ENCODE measurements around the gene BTBD10.

The BTBD10 gene

GRCh38 chr11:13384908-13385640 lies 77.9 kb downstream of the BTBD10 start:
- Histone ChIP-seq H3K79me2 (ENCODE audit: insufficient read depth, low read length) (no peaks in the 10 kb centered on the region), H4K20me1 (ENCODE audit: low read depth, low read length) (no peaks in the 10 kb centered on the region), H3K9me2 (replicated peaks; ENCODE audit: insufficient read depth, low read length) (no peaks in the 10 kb centered on the region), H2AFZ (ENCODE audit: low read depth, low read length, severe bottlenecking) (no peak overlapping the region), H3F3A (ENCODE audit: insufficient read depth) (peaks cover 17% of the 10 kb centered on the region; the same call in 1 of the 2 replicates), H3K9ac (ENCODE audit: low read length) (no peak overlapping the region), H3K27ac (ENCODE audit: low read depth, low read length) (no peak overlapping the region), H3K9me3 (ENCODE audit: insufficient read depth, low read length) (no peaks in the 10 kb centered on the region), H3K27me3 (ENCODE audit: low read length) (no peaks in the 10 kb centered on the region), H3K4me2 (ENCODE audit: low read depth, low read length, poor library complexity, severe bottlenecking) (no peak overlapping the region), H3K36me3 (ENCODE audit: low read length) (peaks cover 19% of the 10 kb centered on the region; the same call in 1 of the 2 replicates), H3K4me3 (ENCODE audit: insufficient read depth, low read length, poor library complexity, severe bottlenecking) (no peak overlapping the region)
- no peak for TF ChIP-seq EZH2phosphoT487 (conservative IDR thresholded peaks at IDR 0.05; ENCODE audit: low read length)
- TF ChIP-seq CTCF (IDR thresholded peaks at IDR 0.05; ENCODE audit: insufficient read depth, low read length, poor library complexity, severe bottlenecking): peak; percentile 93

GRCh38 chr11:13382751-13383150 lies 80.3 kb downstream of the BTBD10 start:
- H3K9me2 ChIP-seq (replicated peaks; ENCODE audit: insufficient read depth, low read length): no peaks in the 10 kb centered on the region
- H3K9me3 ChIP-seq (ENCODE audit: insufficient read depth, low read length): no peaks in the 10 kb centered on the region
- no peak overlapping the region for H3K4me3 ChIP-seq (ENCODE audit: insufficient read depth, low read length, poor library complexity, severe bottlenecking)
- no peaks in the 10 kb centered on the region for H4K20me1 ChIP-seq (ENCODE audit: low read depth, low read length)
- H3K27ac ChIP-seq (ENCODE audit: low read depth, low read length): no peak overlapping the region
- no peak overlapping the region for H3K9ac ChIP-seq (ENCODE audit: low read length)
- no peaks in the 10 kb centered on the region for H3K27me3 ChIP-seq (ENCODE audit: low read length)
- peaks cover 17% of the 10 kb centered on the region; the same call in 1 of the 2 replicates for H3F3A ChIP-seq (ENCODE audit: insufficient read depth)
- peaks cover 15% of the 10 kb centered on the region; the same call in 1 of the 2 replicates for H3K36me3 ChIP-seq (ENCODE audit: low read length)
- no peak overlapping the region for H3K4me2 ChIP-seq (ENCODE audit: low read depth, low read length, poor library complexity, severe bottlenecking)
- H3K79me2 ChIP-seq (ENCODE audit: insufficient read depth, low read length): no peaks in the 10 kb centered on the region
- TF ChIP-seq CTCF (IDR thresholded peaks at IDR 0.05; ENCODE audit: insufficient read depth, low read length, poor library complexity, severe bottlenecking): no peak
- no peak for TF ChIP-seq EZH2phosphoT487 (conservative IDR thresholded peaks at IDR 0.05; ENCODE audit: low read length)
- no peak overlapping the region for H2AFZ ChIP-seq (ENCODE audit: low read depth, low read length, severe bottlenecking)

- no peak overlapping the region for H3K27ac ChIP-seq (ENCODE audit: low read depth, low read length)
- H3K9ac ChIP-seq (ENCODE audit: low read length): no peak overlapping the region
- H3K4me3 ChIP-seq (ENCODE audit: insufficient read depth, low read length, poor library complexity, severe bottlenecking): no peak overlapping the region
- TF ChIP-seq CTCF (IDR thresholded peaks at IDR 0.05; ENCODE audit: insufficient read depth, low read length, poor library complexity, severe bottlenecking) (no peak), EZH2phosphoT487 (conservative IDR thresholded peaks at IDR 0.05; ENCODE audit: low read length) (no peak)
- no peak overlapping the region for H2AFZ ChIP-seq (ENCODE audit: low read depth, low read length, severe bottlenecking)
- H3K9me3 ChIP-seq (ENCODE audit: insufficient read depth, low read length): no peaks in the 10 kb centered on the region
- H3K9me2 ChIP-seq (replicated peaks; ENCODE audit: insufficient read depth, low read length): no peaks in the 10 kb centered on the region
- H3K4me2 ChIP-seq (ENCODE audit: low read depth, low read length, poor library complexity, severe bottlenecking): no peak overlapping the region
- no peaks in the 10 kb centered on the region for H3K27me3 ChIP-seq (ENCODE audit: low read length)
- peaks cover 7% of the 10 kb centered on the region; the same call in 1 of the 2 replicates for H3K36me3 ChIP-seq (ENCODE audit: low read length)
- peaks cover 11% of the 10 kb centered on the region; the same call in 1 of the 2 replicates for H3F3A ChIP-seq (ENCODE audit: insufficient read depth)
- H3K79me2 ChIP-seq (ENCODE audit: insufficient read depth, low read length): no peaks in the 10 kb centered on the region
- H4K20me1 ChIP-seq (ENCODE audit: low read depth, low read length): no peaks in the 10 kb centered on the region
Observed at GRCh38 chr11:13380731-13381130, 82.3 kb downstream of the BTBD10 start.
